A549 (cell line): ENCODE results near the gene MSX2. TPM values are rescaled to one million over a fixed set of nuclear protein-coding genes. Genes with fewer than 3 reads are reported as not detected.

Experiments
- ATAC-seq, 2 experiments: fragments of 200-7000 bp in 1 of 2; fragments of >200 bp in 1 of 2; cut with Nextera tagmentation in 1 of 2; cut with Tn5 transposase in 1 of 2; 3 replicates each; pipeline versions ENCODE4 v1.8.0 to v1.9.1; 2018 to 2020; ENCODE audit warnings: mild to moderate bottlenecking in 1 of 2, moderate library complexity in 1 of 2
- CTCF ChIA-PET: fragments of 300-600 bp; sonication (Branson Sonifier 250); formaldehyde crosslinking; extraction: SDS; loops from one replicate; lab custom pipeline; 2021; ENCODE audit warnings: antibody characterized with exemption, inconsistent platforms; lab: Yijun Ruan, JAX
- POLR2A ChIA-PET: fragments of 350-600 bp; formaldehyde crosslinking; extraction: SDS; loops from one replicate; lab custom pipeline; 2021; ENCODE audit warnings: antibody characterized with exemption, inconsistent platforms; lab: Yijun Ruan, JAX
- DNase-seq, 2 experiments: peaks; one replicate each; pipeline versions ENCODE4 v3.0.0 to v3.0.0-alpha.2; 2011 to 2016; ENCODE audit warnings: low read depth in 1 of 2, low spot score in 1 of 2
- FAIRE-seq: peaks from 2 replicates; lab custom pipeline; 2011; peaks lifted over from hg19 to GRCh38; lab: Jason Lieb, UNC
- H3K27ac ChIP-seq, 2 experiments: fragments of >200 bp; sonication (Bioruptor Twin); formaldehyde crosslinking; 3 replicates each; pipeline ENCODE4 v1.5.1; 2016 to 2017
- H3K4me1 ChIP-seq: fragments of >200 bp; sonication (Bioruptor Twin); formaldehyde crosslinking; 3 replicates; pipeline ENCODE4 v1.6.1; 2016
- H3K4me2 ChIP-seq: fragments of >200 bp; sonication (Bioruptor Twin); formaldehyde crosslinking; 3 replicates; pipeline ENCODE4 v1.6.1; 2016
- H3K4me3 ChIP-seq: fragments of >200 bp; sonication (Bioruptor Twin); formaldehyde crosslinking; 3 replicates; pipeline ENCODE4 v1.5.1; 2016
- H3K9me3 ChIP-seq: fragments of >200 bp; sonication (Bioruptor Twin); formaldehyde crosslinking; 3 replicates; pipeline ENCODE4 v1.6.1; 2016
- BCL3 ChIP-seq: fragments of >200 bp; sonication (Bioruptor Twin); formaldehyde crosslinking; IDR thresholded peaks from 3 replicates; pipeline ENCODE4 v1.6.1; 2016
- BHLHE40 ChIP-seq: IDR thresholded peaks from 2 replicates; pipeline ENCODE4 v1.6.1; 2012; ENCODE audit warnings: low read depth, low read length, inconsistent platforms
- CHD2 ChIP-seq: fragments of 150-350 bp; IDR thresholded peaks from 2 replicates; pipeline ENCODE4 v1.6.1; 2014; ENCODE audit warnings: low read length; ENCODE audit not compliant: partially characterized antibody
- EHF ChIP-seq: fragments of 250-450 bp; sonication (Bioruptor Pico); IDR thresholded peaks from 2 replicates; pipeline ENCODE4 v1.5.0; 2020; ENCODE audit warnings: mild to moderate bottlenecking
- EHMT2 ChIP-seq: fragments of 200-600 bp; sonication (generic); IDR thresholded peaks from 2 replicates; pipeline ENCODE4 v1.6.1; 2016; ENCODE audit warnings: antibody characterized with exemption, low read depth, mild to moderate bottlenecking, moderate library complexity
- ESRRA ChIP-seq: fragments of 150-350 bp; IDR thresholded peaks from 2 replicates; pipeline ENCODE4 v1.6.1; 2014; ENCODE audit warnings: mild to moderate bottlenecking, low read length, borderline replicate concordance
- GATA3 ChIP-seq: IDR thresholded peaks from 2 replicates; pipeline ENCODE4 v1.6.1; 2012; ENCODE audit warnings: borderline replicate concordance
- HDAC2 ChIP-seq: fragments of 200-600 bp; sonication (generic); IDR thresholded peaks from 2 replicates; pipeline ENCODE4 v1.6.1; 2016
- HES2 ChIP-seq: fragments of >200 bp; sonication (Bioruptor Twin); formaldehyde crosslinking; IDR thresholded peaks from 2 replicates; pipeline ENCODE4 v1.6.1; 2016
- HOXA7 ChIP-seq: fragments of 250-450 bp; sonication (Bioruptor Pico); IDR thresholded peaks from 2 replicates; pipeline ENCODE4 v1.5.0; 2020; ENCODE audit warnings: mild to moderate bottlenecking, moderate library complexity
- HOXB13 ChIP-seq: fragments of 250-450 bp; sonication (Bioruptor Pico); IDR thresholded peaks from 2 replicates; pipeline ENCODE4 v1.5.0; 2020; ENCODE audit warnings: low read depth, mild to moderate bottlenecking, moderate library complexity
- HOXB5 ChIP-seq: fragments of 250-450 bp; sonication (Bioruptor Pico); IDR thresholded peaks from 2 replicates; pipeline ENCODE4 v1.5.0; 2020; ENCODE audit warnings: mild to moderate bottlenecking, moderate library complexity
- JUN ChIP-seq, 2 experiments: fragments of >200 bp; sonication (Bioruptor Twin); formaldehyde crosslinking; IDR thresholded peaks; 2 replicates in 1 of 2; 3 replicates in 1 of 2; pipeline ENCODE4 v1.6.1; 2016 to 2017
- JUNB ChIP-seq: fragments of >200 bp; sonication (Bioruptor Twin); formaldehyde crosslinking; IDR thresholded peaks from 2 replicates; pipeline ENCODE4 v1.6.1; 2016
- KDM1A ChIP-seq: fragments of 200-600 bp; sonication (generic); IDR thresholded peaks from 2 replicates; pipeline ENCODE4 v1.6.1; 2016; ENCODE audit warnings: low read depth, mild to moderate bottlenecking
- KDM5A ChIP-seq: fragments of 200-600 bp; sonication (generic); IDR thresholded peaks from 2 replicates; pipeline ENCODE4 v1.6.1; 2016; ENCODE audit warnings: antibody characterized with exemption, mild to moderate bottlenecking
- MAFK ChIP-seq: fragments of 450-650 bp; IDR thresholded peaks from 2 replicates; pipeline ENCODE4 v1.6.1; 2014; ENCODE audit not compliant: partially characterized antibody
- RARB ChIP-seq: fragments of 250-450 bp; sonication (Bioruptor Pico); IDR thresholded peaks from 2 replicates; pipeline ENCODE4 v1.8.0; 2021; ENCODE audit warnings: mild to moderate bottlenecking, moderate library complexity
- RFX5 ChIP-seq: fragments of 450-650 bp; IDR thresholded peaks from 2 replicates; pipeline ENCODE4 v1.7.1; 2014; ENCODE audit warnings: antibody characterized with exemption, mild to moderate bottlenecking, moderate library complexity
- RNF2 ChIP-seq: fragments of 200-600 bp; sonication (generic); IDR thresholded peaks from 2 replicates; pipeline ENCODE4 v1.6.1; 2016; ENCODE audit warnings: low read depth, mild to moderate bottlenecking, antibody characterized with exemption, moderate library complexity, borderline replicate concordance
- TFCP2L1 ChIP-seq: fragments of 250-450 bp; sonication (Bioruptor Pico); IDR thresholded peaks from 2 replicates; pipeline ENCODE4 v1.5.0; 2021; ENCODE audit warnings: mild to moderate bottlenecking
- TP53 ChIP-seq: fragments of 250-450 bp; sonication (Bioruptor Pico); IDR thresholded peaks from 2 replicates; pipeline ENCODE4 v1.5.0; 2021; ENCODE audit warnings: mild to moderate bottlenecking, moderate library complexity
- USF2 ChIP-seq: fragments of 450-650 bp; IDR thresholded peaks from 2 replicates; pipeline ENCODE4 v1.6.1; 2014; ENCODE audit warnings: antibody characterized with exemption
- ZC3H11A ChIP-seq: fragments of 450-650 bp; IDR thresholded peaks from 2 replicates; pipeline ENCODE4 v1.6.1; 2014; ENCODE audit warnings: antibody characterized with exemption, mild to moderate bottlenecking
- ZNF302 ChIP-seq: fragments of 250-450 bp; sonication (Bioruptor Pico); IDR thresholded peaks from 2 replicates; pipeline ENCODE4 v1.9.0; 2021; ENCODE audit warnings: inconsistent platforms, mild to moderate bottlenecking, moderate library complexity
- WGBS: methylation state at CpG from one replicate; pipeline ENCODE4 v1.1.6; 2017; ENCODE audit errors: missing lambda C conversion rate; 5-methylcytosine and 5-hydroxymethylcytosine counted together
- polyA plus RNA-seq, 4 experiments: library from polyadenylated mRNA; depleted of rRNA in 3 of 4; stranded (reverse); fragments of >200 nt; fragmentation: RNase III in 1 of 4; extraction: RNeasy Plus Mini Kit Qiagen cat#74134 plus additional on column Dnase treatment in 1 of 4; gene quantifications; 2 replicates in 3 of 4; 3 replicates in 1 of 4; pipeline ENCODE4 v1.2.3, GENCODE V29; 2011 to 2017
- TF ChIP-seq, protein P1 (sequence below): fragments of 150-350 bp; IDR thresholded peaks from 2 replicates; pipeline ENCODE4 v1.6.1; 2014; ENCODE audit warnings: low read depth, mild to moderate bottlenecking, low read length

Gene MSX2
- polyA plus RNA-seq, 2 of the 4 experiments (the other 2 are of a cell fraction), result 2.4 to 2.6 TPM

DNA sequence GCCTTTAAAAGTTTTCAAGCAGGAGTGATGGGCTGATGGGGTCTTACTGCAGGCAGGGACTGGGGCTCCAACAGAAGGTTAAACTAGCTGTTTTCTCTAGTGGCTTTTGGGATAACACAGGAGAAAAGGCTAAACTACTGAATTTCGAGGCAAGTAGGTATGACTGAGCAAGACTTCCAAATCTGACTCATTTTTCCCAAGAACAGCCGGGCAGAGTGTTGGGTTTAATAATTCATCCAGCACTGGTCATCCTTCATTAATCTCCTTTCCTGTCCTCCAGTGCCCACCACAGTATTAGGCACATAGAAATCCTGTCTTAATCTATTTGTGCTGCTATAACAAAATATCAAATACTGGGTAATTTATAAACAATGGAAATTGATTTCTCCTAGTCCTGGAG lies 20.5 kb downstream of the MSX2 start:
- POLR2A ChIA-PET, result interaction anchor here (0.6 kb wide), 1 partner anchor 20 kb away, joined by 3 read pairs; the partner anchor contains the start of gene MSX2
- no peak for DNase-seq
- H3K4me2 ChIP-seq, result no peak overlapping the region
- FAIRE-seq, result no peak
- WGBS, result 5% methylated on average over 2 of the region's 2 CpGs
- no peaks in the 10 kb centered on the region for H3K4me1 ChIP-seq
- no peak for ATAC-seq
- no peak for TF ChIP-seq HOXB5 (CRISPR knock-in tag)
- no peak for TF ChIP-seq HOXA7 (CRISPR knock-in tag)
- TF ChIP-seq, all 56 proteins: peak for 0
- Histone ChIP-seq H3K4me3 (no peak overlapping the region), H3K27ac (no peak overlapping the region), H3K9me3 (peaks cover 10% of the 10 kb centered on the region; the same call in 1 of the 3 replicates)
- CTCF ChIA-PET, result no interaction called here

- DNase-seq (no peak), ATAC-seq (no peak), FAIRE-seq (no peak)
- no peak for TF ChIP-seq TFCP2L1
- no peak for TF ChIP-seq CHD2
- TF ChIP-seq TP53 (CRISPR knock-in tag), result no peak
- TF ChIP-seq KDM1A, result no peak
- TF ChIP-seq JUNB, result no peak
- TF ChIP-seq, protein P1, sequence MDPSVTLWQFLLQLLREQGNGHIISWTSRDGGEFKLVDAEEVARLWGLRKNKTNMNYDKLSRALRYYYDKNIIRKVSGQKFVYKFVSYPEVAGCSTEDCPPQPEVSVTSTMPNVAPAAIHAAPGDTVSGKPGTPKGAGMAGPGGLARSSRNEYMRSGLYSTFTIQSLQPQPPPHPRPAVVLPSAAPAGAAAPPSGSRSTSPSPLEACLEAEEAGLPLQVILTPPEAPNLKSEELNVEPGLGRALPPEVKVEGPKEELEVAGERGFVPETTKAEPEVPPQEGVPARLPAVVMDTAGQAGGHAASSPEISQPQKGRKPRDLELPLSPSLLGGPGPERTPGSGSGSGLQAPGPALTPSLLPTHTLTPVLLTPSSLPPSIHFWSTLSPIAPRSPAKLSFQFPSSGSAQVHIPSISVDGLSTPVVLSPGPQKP, result no peak
- TF ChIP-seq HOXA7 (CRISPR knock-in tag), result no peak
- no peak for TF ChIP-seq JUN (IDR thresholded peaks at IDR 0.05)
- TF ChIP-seq KDM5A, result no peak
- TF ChIP-seq HDAC2, result no peak
- TF ChIP-seq RFX5, result no peak
- CTCF ChIA-PET, result no interaction called here
- no peaks in the 10 kb centered on the region for H3K4me1 ChIP-seq
- no peak overlapping the region for H3K27ac ChIP-seq
- no peak overlapping the region for H3K4me2 ChIP-seq
- H3K4me3 ChIP-seq, result no peak overlapping the region
- 23% methylated on average over 8 of the region's 8 CpGs for WGBS
- POLR2A ChIA-PET, result no interaction called here
- peaks cover 10% of the 10 kb centered on the region; the same call in 1 of the 3 replicates for H3K9me3 ChIP-seq
Measured at GRCh38 chr5:174745590-174746103, 21.3 kb downstream of the MSX2 start.

GRCh38 chr5:174750711-174751110 lies 26.3 kb downstream of the MSX2 start:
- no peak overlapping the region for H3K4me3 ChIP-seq
- no peak for FAIRE-seq
- WGBS, result 28% methylated on average over 3 of the region's 3 CpGs
- DNase-seq, result no peak
- TF ChIP-seq BHLHE40 (no peak), HOXB5 (CRISPR knock-in tag) (no peak)
- ChIA-PET CTCF (interaction anchor here (0.7 to 1.8 kb wide), 5 partner anchors 8 to 348 kb away, joined by 3 to 7 read pairs (median 4); no protein-coding TSS in a partner anchor), POLR2A (interaction anchor here (0.6 kb wide), 3 partner anchors 215 to 683 kb away, joined by 4 read pairs; no protein-coding TSS in a partner anchor)
- no peak overlapping the region for H3K4me2 ChIP-seq
- no peak overlapping the region for H3K27ac ChIP-seq
- ATAC-seq, result no peak
- H3K4me1 ChIP-seq, result no peaks in the 10 kb centered on the region
- H3K9me3 ChIP-seq, result no peaks in the 10 kb centered on the region

DNA sequence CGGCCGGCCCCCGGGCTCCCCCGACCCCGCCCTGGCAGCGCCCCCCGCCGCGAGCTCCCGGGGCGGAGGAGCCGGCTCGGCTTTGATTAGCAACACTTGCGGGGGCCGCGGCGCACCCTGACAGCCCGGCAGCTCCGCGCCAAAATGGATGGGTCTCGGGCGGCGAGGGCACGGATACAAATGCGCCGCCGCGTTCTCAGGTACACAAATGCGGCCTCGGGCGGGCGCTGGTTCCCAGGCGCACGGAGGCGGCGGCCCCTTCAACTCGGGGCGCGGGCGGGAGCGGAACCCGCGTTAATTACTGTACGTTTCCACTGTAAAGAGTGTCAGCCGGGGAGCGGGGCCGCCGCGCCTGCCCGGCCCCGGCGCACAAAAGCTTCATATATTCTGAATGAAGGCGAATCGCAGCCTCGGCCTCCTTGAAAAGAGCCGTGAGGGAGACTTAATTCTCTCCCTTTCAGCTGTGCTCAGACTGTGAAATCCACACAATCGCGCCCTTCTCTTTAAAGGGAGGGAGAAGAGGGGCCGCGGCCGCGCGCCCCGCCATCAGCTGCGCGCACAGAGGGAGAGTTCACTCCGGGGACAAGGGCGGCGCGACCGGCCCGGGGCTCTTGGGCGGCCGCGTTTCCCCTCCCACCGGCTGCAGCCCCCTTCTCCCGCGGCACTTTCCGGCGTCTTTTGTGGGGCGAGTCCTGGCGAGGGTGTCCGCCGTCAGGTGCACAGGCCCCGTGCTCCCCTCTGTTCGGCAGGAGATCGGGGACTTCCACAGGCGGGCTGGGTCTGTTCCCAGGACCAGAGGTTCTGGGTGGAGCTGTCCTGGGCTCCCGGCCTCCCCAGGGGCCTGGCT lies 27.0 kb downstream of the MSX2 start:
- ATAC-seq (no peak), DNase-seq (no peak), FAIRE-seq (no peak)
- TF ChIP-seq GATA3 (no peak), ZNF302 (CRISPR knock-in tag) (no peak), RARB (CRISPR knock-in tag) (no peak), USF2 (no peak), HDAC2 (no peak), BCL3 (no peak), ZC3H11A (no peak), EHF (CRISPR knock-in tag) (no peak), MAFK (no peak), HOXB13 (CRISPR knock-in tag) (no peak), ESRRA (no peak), EHMT2 (no peak), RNF2 (no peak), HES2 (no peak)
- no peak overlapping the region for H3K27ac ChIP-seq
- 74% methylated on average over 49 of the region's 89 CpGs for WGBS
- no peaks in the 10 kb centered on the region for H3K9me3 ChIP-seq
- ChIA-PET POLR2A (interaction anchor here (0.6 kb wide), 3 partner anchors 216 to 684 kb away, joined by 4 read pairs; no protein-coding TSS in a partner anchor), CTCF (interaction anchor here (0.7 to 1.8 kb wide), 6 partner anchors 7 to 349 kb away, joined by 3 to 7 read pairs (median 4); no protein-coding TSS in a partner anchor)
- no peak overlapping the region for H3K4me3 ChIP-seq
- H3K4me1 ChIP-seq, result no peaks in the 10 kb centered on the region
- H3K4me2 ChIP-seq, result no peak overlapping the region
